Panc1 (cell line): ENCODE data around the gene ITGA11. TPM values are rescaled to one million over a fixed set of nuclear protein-coding genes. Genes with fewer than 3 reads are reported as not detected.

Source experiments
- ATAC-seq: fragments of 200-7000 bp; cut with Tn5 transposase; 2 replicates; pipeline ENCODE4 v1.9.1; 2020; ENCODE audit warnings: mild to moderate bottlenecking, moderate library complexity
- BruUV-seq: library from RNA; stranded (reverse); fragments of 400-500 nt; replicated peaks from 2 replicates; lab custom pipeline; 2021; lab: Mats Ljungman, UMichigan
- CTCF ChIA-PET: fragments of 300-600 bp; sonication (Branson Sonifier 250); formaldehyde crosslinking; loops from one replicate; lab custom pipeline; 2022; ENCODE audit warnings: antibody characterized with exemption; lab: Charles Lee
- POLR2A ChIA-PET: fragments of 300-600 bp; sonication (Branson Sonifier 250); formaldehyde crosslinking; loops from one replicate; lab custom pipeline; 2022; ENCODE audit warnings: antibody characterized with exemption; lab: Charles Lee
- DNase-seq: peaks from one replicate; pipeline ENCODE4 v3.0.0-alpha.2; 2010; ENCODE audit warnings: low read depth, low spot score
- H3K27ac ChIP-seq: 2 replicates; pipeline ENCODE4 v1.5.1; 2011; ENCODE audit warnings: mild to moderate bottlenecking, low read length, inconsistent platforms
- H3K27me3 ChIP-seq: fragments of 200-500 bp; sonication (Bioruptor generic); 2 replicates; pipeline ENCODE4 v1.6.0; 2014; ENCODE audit warnings: low read length, inconsistent platforms; ENCODE audit not compliant: control insufficient read depth, insufficient read depth
- H3K36me3 ChIP-seq: fragments of 200-500 bp; sonication (Bioruptor generic); 2 replicates; pipeline ENCODE4 v1.5.1; 2014; ENCODE audit warnings: inconsistent platforms, mild to moderate bottlenecking, low read length, moderate library complexity; ENCODE audit not compliant: control insufficient read depth, insufficient read depth
- H3K4me1 ChIP-seq: 2 replicates; pipeline ENCODE4 v1.5.1; 2011; ENCODE audit warnings: inconsistent platforms, mild to moderate bottlenecking, low read length, moderate library complexity; ENCODE audit not compliant: control insufficient read depth, insufficient read depth
- H3K4me3 ChIP-seq, 2 experiments: 2 replicates each; pipeline ENCODE4 v1.5.1; 2011 to 2012; ENCODE audit warnings: low read depth in 2 of 2, low read length in 2 of 2, mild to moderate bottlenecking in 2 of 2, inconsistent platforms in 1 of 2, moderate library complexity in 1 of 2
- H3K9me3 ChIP-seq: fragments of 200-500 bp; sonication (Bioruptor generic); 2 replicates; pipeline ENCODE4 v1.5.1; 2014; ENCODE audit warnings: low read depth, mild to moderate bottlenecking, inconsistent platforms, low read length, moderate library complexity; ENCODE audit not compliant: control insufficient read depth, insufficient read depth
- CTCF ChIP-seq: fragments of 450-650 bp; IDR thresholded peaks from 2 replicates; pipeline ENCODE4 v1.5.1; 2017; ENCODE audit warnings: mild to moderate bottlenecking
- POLR2AphosphoS5 ChIP-seq: IDR thresholded peaks from 2 replicates; pipeline ENCODE4 v1.6.1; 2012; ENCODE audit warnings: mild to moderate bottlenecking, low read depth, low read length, moderate library complexity
- REST ChIP-seq, 2 experiments: IDR thresholded peaks; 2 replicates each; pipeline ENCODE4 v1.6.1; 2011 to 2012; ENCODE audit warnings: low read depth in 2 of 2, control low read depth in 1 of 2, low read length in 1 of 2, mild to moderate bottlenecking in 1 of 2, moderate library complexity in 1 of 2; ENCODE audit not compliant: insufficient read depth in 1 of 2
- SIN3A ChIP-seq: IDR thresholded peaks from 2 replicates; pipeline ENCODE4 v1.6.1; 2012; ENCODE audit warnings: low read depth, mild to moderate bottlenecking, low read length, moderate library complexity, borderline replicate concordance; ENCODE audit not compliant: insufficient read depth
- TCF7L2 ChIP-seq: IDR thresholded peaks from 2 replicates; pipeline ENCODE4 v1.6.1; 2011; ENCODE audit warnings: mild to moderate bottlenecking, low read depth, low read length, inconsistent platforms
- in situ Hi-C: cut with HindIII; loops from 2 replicates; pipeline ENCODE4 v1.10.0; 2016; ENCODE audit warnings: low sequenced_read_pairs, low pct_unique_long_range_greater_than_20kb
- intact Hi-C: fragments of 100-400 bp; cut with micrococcal nuclease; formaldehyde crosslinking; loops from one replicate; pipeline ENCODE4 v1.10.0; 2022; ENCODE audit not compliant: unreplicated experiment
- total RNA-seq: library from RNA; stranded (reverse); gene quantifications from one replicate; pipeline ENCODE4 v1.2.1, GENCODE V29; 2021; ENCODE audit not compliant: unreplicated experiment

ITGA11 gene
- total RNA-seq, 1 experiment from 2014 or later = 0.28 TPM

DNA sequence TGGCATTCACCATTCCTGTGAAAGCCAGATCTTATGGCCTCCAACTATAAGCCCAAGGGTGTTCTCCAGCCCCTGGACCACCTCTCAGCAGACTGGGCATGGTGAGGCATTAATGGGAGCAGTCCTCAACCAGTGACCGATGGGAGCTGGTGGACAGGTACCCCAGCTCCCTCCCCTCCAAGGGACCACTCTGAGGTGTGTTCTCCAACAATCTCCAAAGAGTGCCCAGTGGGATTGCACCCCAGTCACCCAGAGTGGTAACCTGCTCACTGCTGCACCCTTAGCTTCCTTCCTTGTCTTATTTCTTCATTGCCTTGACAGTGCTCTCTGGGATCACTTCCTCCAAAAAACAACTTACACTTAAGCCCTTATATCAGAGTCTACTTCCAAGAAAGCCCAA lies 8.2 kb upstream of the ITGA11 start:
- BruUV-seq = no TSS peak
- Histone ChIP-seq H3K9me3 (no peaks in the 10 kb centered on the region), H3K27me3 (peaks cover 19% of the 10 kb centered on the region), H3K4me3 (no peak overlapping the region), H3K36me3 (no peaks in the 10 kb centered on the region), H3K27ac (no peak overlapping the region), H3K4me1 (no peaks in the 10 kb centered on the region)
- ChIA-PET CTCF (no interaction called here), POLR2A (no interaction called here)
- DNase-seq (no peak), ATAC-seq (no peak)
- intact Hi-C loops = no loop called here
- in situ Hi-C loops = no loop called here
- no peak for TF ChIP-seq REST (IDR thresholded peaks at IDR 0.05; ENCODE audit: insufficient read depth in 1 of 2, low read depth in 2 of 2, low read length in 1 of 2)
- TF ChIP-seq SIN3A = no peak
- TF ChIP-seq POLR2AphosphoS5 = no peak
- TF ChIP-seq CTCF = no peak
- no peak for TF ChIP-seq TCF7L2

GRCh38 chr15:68439506-68439905 lies 7.5 kb upstream of the ITGA11 start:
- CTCF ChIA-PET = no interaction called here
- no peak for DNase-seq
- in situ Hi-C loops (no loop called here), intact Hi-C loops (no loop called here)
- no TSS peak for BruUV-seq
- Histone ChIP-seq H3K27ac (no peak overlapping the region), H3K4me1 (no peaks in the 10 kb centered on the region), H3K9me3 (no peaks in the 10 kb centered on the region), H3K27me3 (peaks cover 23% of the 10 kb centered on the region), H3K4me3 (no peak overlapping the region), H3K36me3 (no peaks in the 10 kb centered on the region)
- POLR2A ChIA-PET = no interaction called here
- ATAC-seq = no peak
- no peak for TF ChIP-seq REST (IDR thresholded peaks at IDR 0.05; ENCODE audit: insufficient read depth in 1 of 2, low read depth in 2 of 2, low read length in 1 of 2)
